Activated CD4-positive, alpha-beta T cell treated with anti-CD3 and anti-CD28 coated beads, Interleukin-2, amount 10 ng/mL, durations not matched to agents 24 days and 14 days (primary cell): ENCODE measurements around the gene LIMS2. TPM values are rescaled to one million over a fixed set of nuclear protein-coding genes. Genes with fewer than 3 reads are reported as not detected.

ENCODE experiments used
- DNase-seq: peaks from one replicate; pipeline ENCODE4 v3.0.0; 2022
- H3K27ac Mint-ChIP-seq: one replicate; pipeline ENCODE4 v1.8.0; 2022; ENCODE audit warnings: mild to moderate bottlenecking, mixed read lengths
- H3K27me3 Mint-ChIP-seq: one replicate; pipeline ENCODE4 v1.8.0; 2022; ENCODE audit warnings: mixed read lengths
- H3K36me3 Mint-ChIP-seq: one replicate; pipeline ENCODE4 v1.8.0; 2022; ENCODE audit warnings: low read depth, mild to moderate bottlenecking, mixed read lengths
- H3K4me1 Mint-ChIP-seq: one replicate; pipeline ENCODE4 v1.8.0; 2021; ENCODE audit warnings: mixed read lengths
- H3K4me3 Mint-ChIP-seq: one replicate; pipeline ENCODE4 v1.8.0; 2022; ENCODE audit warnings: mild to moderate bottlenecking, moderate library complexity, mixed read lengths
- H3K9me3 Mint-ChIP-seq: one replicate; pipeline ENCODE4 v1.8.0; 2021; ENCODE audit warnings: mixed read lengths
- intact Hi-C: fragments of 100-400 bp; cut with micrococcal nuclease; formaldehyde crosslinking; loops from one replicate; pipeline ENCODE4 v1.15.1; 2023
- total RNA-seq: library from RNA; stranded (reverse); gene quantifications from 2 replicates; pipeline ENCODE4 v1.2.3, GENCODE V29; 2022

Gene LIMS2
- total RNA-seq, 1 donor from 2014 or later, result 8.4 TPM

GRCh38 chr2:127673291-127674069, 1.9 kb downstream of the LIMS2 start:
- intact Hi-C loops, result no loop called here
- DNase-seq, result no peak
- Mint-ChIP-seq H3K27me3 (peaks cover 69% of the 10 kb centered on the region), H3K9me3 (no peaks in the 10 kb centered on the region), H3K27ac (no peak overlapping the region), H3K4me3 (no peak overlapping the region), H3K36me3 (peaks cover 2% of the 10 kb centered on the region), H3K4me1 (peaks cover 4% of the 10 kb centered on the region)

GRCh38 chr2:127672341-127673224, 2.7 kb downstream of the LIMS2 start:
- H3K4me3 Mint-ChIP-seq, result no peak overlapping the region
- intact Hi-C loops, result no loop called here
- H3K4me1 Mint-ChIP-seq, result peaks cover 4% of the 10 kb centered on the region
- no peak for DNase-seq
- peaks cover 61% of the 10 kb centered on the region for H3K27me3 Mint-ChIP-seq
- no peak overlapping the region for H3K27ac Mint-ChIP-seq
- peaks cover 2% of the 10 kb centered on the region for H3K36me3 Mint-ChIP-seq
- H3K9me3 Mint-ChIP-seq, result peaks cover under 1% of the 10 kb centered on the region

GRCh38 chr2:127671557-127672302, 3.6 kb downstream of the LIMS2 start:
- DNase-seq, result no peak
- Mint-ChIP-seq H3K4me1 (peaks cover 4% of the 10 kb centered on the region), H3K36me3 (peaks cover 2% of the 10 kb centered on the region), H3K9me3 (peaks cover 3% of the 10 kb centered on the region), H3K4me3 (no peak overlapping the region), H3K27me3 (peaks cover 59% of the 10 kb centered on the region), H3K27ac (no peak overlapping the region)
- intact Hi-C loops, result no loop called here

DNA sequence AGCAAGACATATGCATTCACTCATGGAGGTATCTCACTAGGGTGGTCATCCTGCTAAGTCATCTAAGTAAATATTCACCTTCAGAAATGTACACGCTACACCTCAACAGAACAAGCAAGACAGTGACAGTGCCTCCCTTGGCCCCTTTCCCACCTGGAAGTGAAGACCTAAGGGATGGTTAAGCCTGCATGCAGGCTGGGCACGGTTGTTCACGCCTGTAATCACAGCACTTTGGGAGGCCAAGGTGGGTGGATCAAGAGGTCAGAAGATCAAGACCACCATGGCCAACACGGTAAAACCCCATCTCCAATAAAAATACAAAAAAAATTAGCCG, 4.4 kb downstream of the LIMS2 start:
- H3K27ac Mint-ChIP-seq, result no peak overlapping the region
- H3K27me3 Mint-ChIP-seq, result peaks cover 62% of the 10 kb centered on the region
- no peak overlapping the region for H3K4me3 Mint-ChIP-seq
- DNase-seq, result no peak
- intact Hi-C loops, result no loop called here
- H3K36me3 Mint-ChIP-seq, result peaks cover 2% of the 10 kb centered on the region
- H3K4me1 Mint-ChIP-seq, result peaks cover 4% of the 10 kb centered on the region
- peaks cover 3% of the 10 kb centered on the region for H3K9me3 Mint-ChIP-seq

GRCh38 chr2:127670055-127670956, 5.0 kb downstream of the LIMS2 start:
- peaks cover 3% of the 10 kb centered on the region for H3K9me3 Mint-ChIP-seq
- no peak for DNase-seq
- intact Hi-C loops, result no loop called here
- peaks cover 2% of the 10 kb centered on the region for H3K36me3 Mint-ChIP-seq
- H3K27ac Mint-ChIP-seq, result no peak overlapping the region
- peaks cover 4% of the 10 kb centered on the region for H3K4me1 Mint-ChIP-seq
- no peak overlapping the region for H3K4me3 Mint-ChIP-seq
- peaks cover 64% of the 10 kb centered on the region for H3K27me3 Mint-ChIP-seq

- H3K4me3 Mint-ChIP-seq, result no peak overlapping the region
- no peak overlapping the region for H3K27ac Mint-ChIP-seq
- intact Hi-C loops, result no loop called here
- no peaks in the 10 kb centered on the region for H3K36me3 Mint-ChIP-seq
- H3K27me3 Mint-ChIP-seq, result peaks cover 67% of the 10 kb centered on the region
- no peaks in the 10 kb centered on the region for H3K4me1 Mint-ChIP-seq
- peaks cover 3% of the 10 kb centered on the region for H3K9me3 Mint-ChIP-seq
- no peak for DNase-seq
Observed at GRCh38 chr2:127669056-127669455, 6.3 kb downstream of the LIMS2 start.

- no peak overlapping the region for H3K4me3 Mint-ChIP-seq
- intact Hi-C loops, result no loop called here
- no peaks in the 10 kb centered on the region for H3K4me1 Mint-ChIP-seq
- peaks cover 3% of the 10 kb centered on the region for H3K9me3 Mint-ChIP-seq
- H3K27ac Mint-ChIP-seq, result no peak overlapping the region
- no peaks in the 10 kb centered on the region for H3K36me3 Mint-ChIP-seq
- no peak for DNase-seq
- H3K27me3 Mint-ChIP-seq, result peaks cover 57% of the 10 kb centered on the region
Observed at GRCh38 chr2:127665267-127665893, 9.9 kb downstream of the LIMS2 start.

DNA sequence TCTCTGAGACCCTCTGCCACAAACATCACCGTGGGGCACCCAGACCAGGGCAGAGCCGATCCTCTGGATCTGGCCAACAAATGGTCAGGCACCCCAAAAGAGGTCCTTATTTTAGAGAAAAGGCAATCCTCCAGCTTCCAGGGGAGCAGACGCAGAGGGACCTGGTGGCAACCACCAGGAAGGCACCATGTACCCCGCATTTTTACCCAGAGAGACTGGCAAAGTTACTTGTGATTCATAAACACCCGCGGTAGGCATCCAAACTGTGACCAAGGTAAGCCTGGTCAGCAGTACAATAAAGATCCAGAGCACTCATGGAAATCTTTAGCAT, 10.5 kb downstream of the LIMS2 start:
- Mint-ChIP-seq H3K4me3 (no peak overlapping the region), H3K4me1 (no peaks in the 10 kb centered on the region), H3K9me3 (peaks cover 3% of the 10 kb centered on the region), H3K27ac (no peak overlapping the region), H3K36me3 (no peaks in the 10 kb centered on the region), H3K27me3 (peaks cover 54% of the 10 kb centered on the region)
- no peak for DNase-seq
- intact Hi-C loops, result no loop called here

DNA sequence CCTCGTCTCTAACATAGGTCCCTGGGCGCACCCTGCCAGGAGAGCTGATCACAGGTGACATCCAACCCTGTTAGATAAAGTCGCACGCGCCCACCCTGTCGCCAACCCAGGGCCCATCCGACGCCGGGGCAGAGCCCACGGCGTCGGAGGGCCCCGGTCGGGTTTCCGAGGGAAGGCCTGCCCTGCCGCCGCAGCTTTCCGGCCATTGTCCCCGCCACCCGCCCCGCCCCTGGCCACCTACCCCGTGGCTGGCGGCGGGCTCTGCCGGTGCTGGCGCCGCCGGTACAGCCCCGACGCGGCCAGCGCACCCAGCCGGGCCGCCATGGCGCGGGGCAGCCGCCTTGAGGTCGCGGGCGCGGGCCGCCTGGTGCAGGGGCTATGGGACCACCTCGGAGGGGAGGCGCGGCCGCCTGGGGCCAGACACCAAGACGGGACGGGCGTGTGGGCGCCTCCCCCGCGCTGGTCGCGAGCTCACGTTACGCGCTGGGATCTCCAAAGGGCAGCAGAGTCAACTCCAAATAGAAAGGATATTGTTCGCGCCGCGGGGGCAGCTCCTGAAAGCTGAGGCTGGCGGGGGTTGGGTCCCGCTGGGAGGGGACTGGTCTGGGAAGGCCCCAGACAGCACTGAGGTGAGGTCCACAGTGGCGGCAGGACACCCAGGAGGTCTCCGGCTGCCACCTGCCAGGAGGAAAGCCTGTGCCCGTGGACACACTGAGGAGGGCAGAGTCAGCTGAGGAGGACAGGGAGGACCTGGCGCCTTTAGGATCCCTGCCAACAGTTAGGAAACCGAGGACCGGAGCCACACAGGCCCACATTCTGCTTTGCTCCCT, 11.1 kb downstream of the LIMS2 start:
- DNase-seq, result no peak
- intact Hi-C loops, result no loop called here
- Mint-ChIP-seq H3K36me3 (no peaks in the 10 kb centered on the region), H3K27me3 (peaks cover 51% of the 10 kb centered on the region), H3K9me3 (peaks cover 3% of the 10 kb centered on the region), H3K4me3 (no peak overlapping the region), H3K27ac (no peak overlapping the region), H3K4me1 (no peaks in the 10 kb centered on the region)

- DNase-seq, result no peak
- Mint-ChIP-seq H3K36me3 (no peaks in the 10 kb centered on the region), H3K27me3 (peaks cover 46% of the 10 kb centered on the region), H3K4me3 (no peak overlapping the region), H3K9me3 (peaks cover 3% of the 10 kb centered on the region), H3K27ac (no peak overlapping the region), H3K4me1 (no peaks in the 10 kb centered on the region)
- intact Hi-C loops, result no loop called here
Observed at GRCh38 chr2:127663566-127664064, 11.7 kb downstream of the LIMS2 start.

GRCh38 chr2:127662937-127663565, 12.3 kb downstream of the LIMS2 start:
- DNase-seq, result no peak
- intact Hi-C loops, result no loop called here
- Mint-ChIP-seq H3K27ac (no peak overlapping the region), H3K4me3 (no peak overlapping the region), H3K27me3 (peaks cover 46% of the 10 kb centered on the region), H3K36me3 (no peaks in the 10 kb centered on the region), H3K9me3 (peaks cover 3% of the 10 kb centered on the region), H3K4me1 (no peaks in the 10 kb centered on the region)
